Measurements from ENCODE around the gene TMEM92. TPM values are rescaled to one million over a fixed set of nuclear protein-coding genes. Genes with fewer than 3 reads are reported as not detected.

The TMEM92 gene
- total and polyA plus RNA-seq, 2 of the 13 experiments (the other 11 are each of a cell fraction or from before 2014, with no cell fraction given) = 0.07 TPM; not detected in 1

- H3K79me2 ChIP-seq (ENCODE audit: insufficient read depth, low read length) = no peaks in the 10 kb centered on the region
- H3K4me1 ChIP-seq (ENCODE audit: insufficient read depth, low read length) = no peaks in the 10 kb centered on the region
- H3K9me3 ChIP-seq (ENCODE audit: low read length) = no peaks in the 10 kb centered on the region
- no peak overlapping the region for H3K27ac ChIP-seq (ENCODE audit: extremely low read length, insufficient read depth, low read length)
- ATAC-seq (no peak), DNase-seq (ENCODE audit: low spot score) (no peak), FAIRE-seq (no peak)
- no peak overlapping the region for H3K9ac ChIP-seq (ENCODE audit: insufficient read depth, low read depth, low read length)
- H3K36me3 ChIP-seq (replicated peaks in 1 of 2; ENCODE audit: control insufficient read depth in 1 of 2, insufficient read depth in 2 of 2, low read length in 2 of 2) = no peaks in the 10 kb centered on the region
- intact Hi-C loops (cut with micrococcal nuclease; ENCODE audit: unreplicated experiment) = no loop called here
- ChIA-PET POLR2A (no interaction called here), CTCF (ENCODE audit: low intra/inter-chr PET ratio, low total read pairs) (no interaction called here)
- H3K27me3 ChIP-seq (ENCODE audit: control insufficient read depth in 1 of 2, insufficient read depth in 2 of 2, low read length in 2 of 2) = peaks cover 12 to 54% of the 10 kb centered on the region in 2 experiments; a peak in 4 of 5 replicates
- WGBS (ENCODE audit: low lambda C conversion rate) = 14% methylated on average over 12 of the region's 12 CpGs
- H3K4me3 ChIP-seq (replicated peaks in 1 of 3; ENCODE audit: insufficient read depth in 1 of 3, low read depth in 2 of 3, low read length in 3 of 3) = no peak overlapping the region
- no peaks in the 10 kb centered on the region for H4K20me1 ChIP-seq (ENCODE audit: insufficient read depth, low read length)
- no peak for TF ChIP-seq RFXANK (CRISPR knock-in tag; IDR thresholded peaks at IDR 0.05)
- TF ChIP-seq MTF2 (CRISPR knock-in tag; IDR thresholded peaks at IDR 0.05; ENCODE audit: borderline replicate concordance) = no peak
- TF ChIP-seq TOE1 (CRISPR knock-in tag; IDR thresholded peaks at IDR 0.05) = no peak
- no peak for TF ChIP-seq ZNF547 (CRISPR knock-in tag; IDR thresholded peaks at IDR 0.05)
- no peak for TF ChIP-seq PHF5A (CRISPR knock-in tag; IDR thresholded peaks at IDR 0.05; ENCODE audit: low read depth, unreplicated experiment)
- TF ChIP-seq CBX2 (IDR thresholded peaks at IDR 0.05; ENCODE audit: low read depth, low read length) = no peak
- TF ChIP-seq CBX2 (CRISPR knock-in tag; IDR thresholded peaks at IDR 0.05; ENCODE audit: low read depth) = no peak
- no peak for TF ChIP-seq CHD4 (IDR thresholded peaks at IDR 0.05; ENCODE audit: borderline replicate concordance, low read length)
- TF ChIP-seq EZH2 (conservative IDR thresholded peaks at IDR 0.05; ENCODE audit: low read depth, low read length) = no peak
- no peak overlapping the region for H3K4me2 ChIP-seq (ENCODE audit: low read depth, low read length)
- in situ Hi-C loops (cut with HindIII; ENCODE audit: extremely low pct_ligation_motif_present, low pct_unique_long_range_greater_than_20kb) = no loop called here
- no peak overlapping the region for H2AFZ ChIP-seq (ENCODE audit: low read length)
- no TSS peak for BruUV-seq (replicated peaks)
Measured at GRCh38 chr17:50255766-50256635, 18.3 kb upstream of the TMEM92 start.
